ENCODE results near the gene PRKAG2. TPM values are rescaled to one million over a fixed set of nuclear protein-coding genes. Genes with fewer than 3 reads are reported as not detected.

The PRKAG2 gene
- total RNA-seq, 1 experiment from 2014 or later = 23.9 TPM

DNA sequence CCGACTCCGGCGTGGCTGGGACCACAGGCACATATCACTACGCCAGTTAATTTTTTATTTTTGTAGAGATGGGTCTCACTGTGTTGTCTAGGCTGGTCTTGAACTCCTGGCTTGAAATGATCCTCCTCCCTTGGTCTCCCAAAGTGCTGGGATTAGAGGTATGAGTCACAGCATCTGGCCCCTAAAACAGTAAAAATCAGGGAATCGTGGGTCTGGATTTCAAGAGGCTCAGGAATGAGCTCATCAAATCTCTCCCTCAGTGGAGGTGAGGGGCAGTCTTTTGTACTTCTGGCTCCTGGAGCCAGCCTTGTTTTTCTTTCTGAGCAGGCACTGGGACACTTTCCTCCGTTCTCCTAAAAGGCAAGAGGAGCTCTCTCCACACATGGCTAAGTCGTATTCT, 325.1 kb downstream of the PRKAG2 start:
- POLR2A ChIA-PET (ENCODE audit: unreplicated experiment) = interaction anchor here (0.5 to 1.2 kb wide), 2 partner anchors 30 to 32 kb away, joined by 3 to 4 read pairs; no protein-coding TSS in a partner anchor
- Histone ChIP-seq H3K27me3 (ENCODE audit: low read length) (no peaks in the 10 kb centered on the region), H3K79me2 (ENCODE audit: low read length) (no peaks in the 10 kb centered on the region), H3K4me3 (ENCODE audit: low read length) (no peak overlapping the region; the same call in 1 of the 2 replicates), H2AFZ (ENCODE audit: low read length) (no peak overlapping the region), H3K4me2 (ENCODE audit: low read length) (peak overlapping the region; percentile 66), H3K4me1 (ENCODE audit: insufficient read depth, low read length) (peaks cover 21% of the 10 kb centered on the region), H3K9me3 (ENCODE audit: low read length) (no peaks in the 10 kb centered on the region), H3F3A (ENCODE audit: low read length, unreplicated experiment) (no peaks in the 10 kb centered on the region), H3K9ac (ENCODE audit: low read length) (no peak overlapping the region), H3K9me2 (replicated peaks; ENCODE audit: low read length) (no peaks in the 10 kb centered on the region), H3K36me3 (ENCODE audit: low read depth, low read length) (no peaks in the 10 kb centered on the region), H4K20me1 (ENCODE audit: low read length) (no peaks in the 10 kb centered on the region), H3K27ac (ENCODE audit: low read length) (no peak overlapping the region)
- ATAC-seq (peak; percentile 5; the same call in 1 of the 2 replicates), DNase-seq (no peak)
- CTCF ChIA-PET = no interaction called here
- no TSS peak for BruUV-seq (replicated peaks)
- no peak for TF ChIP-seq EZH2phosphoT487 (IDR thresholded peaks at IDR 0.05; ENCODE audit: borderline replicate concordance, low read length)
- TF ChIP-seq EZH2 (IDR thresholded peaks at IDR 0.05; ENCODE audit: low read length, unreplicated experiment) = no peak
- TF ChIP-seq, protein P1, sequence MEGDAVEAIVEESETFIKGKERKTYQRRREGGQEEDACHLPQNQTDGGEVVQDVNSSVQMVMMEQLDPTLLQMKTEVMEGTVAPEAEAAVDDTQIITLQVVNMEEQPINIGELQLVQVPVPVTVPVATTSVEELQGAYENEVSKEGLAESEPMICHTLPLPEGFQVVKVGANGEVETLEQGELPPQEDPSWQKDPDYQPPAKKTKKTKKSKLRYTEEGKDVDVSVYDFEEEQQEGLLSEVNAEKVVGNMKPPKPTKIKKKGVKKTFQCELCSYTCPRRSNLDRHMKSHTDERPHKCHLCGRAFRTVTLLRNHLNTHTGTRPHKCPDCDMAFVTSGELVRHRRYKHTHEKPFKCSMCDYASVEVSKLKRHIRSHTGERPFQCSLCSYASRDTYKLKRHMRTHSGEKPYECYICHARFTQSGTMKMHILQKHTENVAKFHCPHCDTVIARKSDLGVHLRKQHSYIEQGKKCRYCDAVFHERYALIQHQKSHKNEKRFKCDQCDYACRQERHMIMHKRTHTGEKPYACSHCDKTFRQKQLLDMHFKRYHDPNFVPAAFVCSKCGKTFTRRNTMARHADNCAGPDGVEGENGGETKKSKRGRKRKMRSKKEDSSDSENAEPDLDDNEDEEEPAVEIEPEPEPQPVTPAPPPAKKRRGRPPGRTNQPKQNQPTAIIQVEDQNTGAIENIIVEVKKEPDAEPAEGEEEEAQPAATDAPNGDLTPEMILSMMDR (conservative IDR thresholded peaks at IDR 0.05; ENCODE audit: low read depth, low read length) = no peak
- intact Hi-C loops (cut with micrococcal nuclease) = no loop called here

DNA sequence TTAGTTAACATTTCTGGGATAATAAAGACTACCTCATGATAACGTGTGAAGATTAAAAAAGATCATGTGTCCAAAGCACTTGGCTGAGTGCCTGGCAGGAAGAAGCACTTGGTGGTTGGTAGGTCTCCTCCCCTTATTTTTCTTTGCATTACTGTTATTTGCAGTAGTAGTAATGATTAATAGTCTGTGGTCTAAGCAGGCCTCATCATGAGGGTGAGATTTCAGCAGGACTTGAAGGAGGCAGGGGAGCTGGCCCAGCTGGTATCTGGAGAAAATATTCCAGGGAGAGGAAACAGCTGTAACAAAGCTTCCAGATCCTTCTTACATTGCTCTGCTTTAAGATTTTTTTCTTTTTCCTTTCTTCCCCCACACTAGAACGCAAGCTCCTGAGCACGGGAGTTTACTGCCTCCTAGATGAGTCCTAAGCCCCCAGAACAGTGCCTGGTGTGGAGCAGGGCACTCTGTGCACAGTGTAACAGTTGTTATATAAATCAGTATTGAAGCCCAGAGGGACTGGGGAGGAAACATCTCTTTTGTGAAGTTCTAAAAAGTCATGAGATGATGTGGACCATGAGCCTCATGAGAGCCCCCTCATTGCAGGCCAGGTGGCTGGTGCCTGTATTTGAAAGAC, 326.1 kb downstream of the PRKAG2 start:
- Histone ChIP-seq H3K4me3 (ENCODE audit: low read length) (no peak overlapping the region), H3K4me2 (ENCODE audit: low read length) (no peak overlapping the region), H3K27me3 (ENCODE audit: low read length) (no peaks in the 10 kb centered on the region), H3K4me1 (ENCODE audit: insufficient read depth, low read length) (peaks cover 21% of the 10 kb centered on the region), H3K36me3 (ENCODE audit: low read depth, low read length) (no peaks in the 10 kb centered on the region), H3K27ac (ENCODE audit: low read length) (no peak overlapping the region), H3F3A (ENCODE audit: low read length, unreplicated experiment) (no peaks in the 10 kb centered on the region), H3K9me2 (replicated peaks; ENCODE audit: low read length) (no peaks in the 10 kb centered on the region), H3K9ac (ENCODE audit: low read length) (no peak overlapping the region), H4K20me1 (ENCODE audit: low read length) (no peaks in the 10 kb centered on the region), H3K79me2 (ENCODE audit: low read length) (no peaks in the 10 kb centered on the region), H2AFZ (ENCODE audit: low read length) (no peak overlapping the region), H3K9me3 (ENCODE audit: low read length) (no peaks in the 10 kb centered on the region)
- DNase-seq (peak; percentile 59), ATAC-seq (no peak)
- CTCF ChIA-PET = no interaction called here
- POLR2A ChIA-PET (ENCODE audit: unreplicated experiment) = interaction anchor here (1.2 kb wide), 1 partner anchor 31 kb away, joined by 4 read pairs; no protein-coding TSS in a partner anchor
- TF ChIP-seq, protein P1 (conservative IDR thresholded peaks at IDR 0.05; ENCODE audit: low read depth, low read length) = no peak
- TF ChIP-seq EZH2 (IDR thresholded peaks at IDR 0.05; ENCODE audit: low read length, unreplicated experiment) (no peak), EZH2phosphoT487 (IDR thresholded peaks at IDR 0.05; ENCODE audit: borderline replicate concordance, low read length) (no peak)
- BruUV-seq (replicated peaks) = no TSS peak
- intact Hi-C loops (cut with micrococcal nuclease) = no loop called here

DNA sequence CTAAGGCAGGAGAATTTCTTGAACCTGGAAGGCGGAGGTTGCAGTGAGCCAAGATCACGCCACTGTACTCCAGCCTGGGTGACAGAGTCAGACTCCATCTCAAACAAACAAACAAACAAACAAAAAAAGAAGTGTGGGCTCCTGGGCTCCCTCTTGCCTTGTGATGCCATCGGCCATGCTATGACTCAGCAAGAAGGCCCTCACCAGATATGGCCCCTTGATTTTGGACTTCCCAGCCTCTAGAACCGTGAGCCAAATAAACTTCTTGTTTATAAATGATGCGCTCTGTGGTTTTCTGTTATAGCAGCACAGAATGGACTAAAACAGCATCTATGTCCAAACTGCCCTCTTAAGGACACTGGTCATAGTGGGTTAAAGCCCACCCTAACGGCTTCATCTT, 327.3 kb downstream of the PRKAG2 start:
- intact Hi-C loops (cut with micrococcal nuclease) = no loop called here
- Histone ChIP-seq H3K27ac (ENCODE audit: low read length) (no peak overlapping the region), H3K9me2 (replicated peaks; ENCODE audit: low read length) (no peaks in the 10 kb centered on the region), H3K36me3 (ENCODE audit: low read depth, low read length) (no peaks in the 10 kb centered on the region), H3K9me3 (ENCODE audit: low read length) (no peaks in the 10 kb centered on the region), H3K79me2 (ENCODE audit: low read length) (no peaks in the 10 kb centered on the region), H3K4me3 (ENCODE audit: low read length) (no peak overlapping the region), H3K27me3 (ENCODE audit: low read length) (no peaks in the 10 kb centered on the region), H4K20me1 (ENCODE audit: low read length) (no peaks in the 10 kb centered on the region), H3F3A (ENCODE audit: low read length, unreplicated experiment) (no peaks in the 10 kb centered on the region), H3K9ac (ENCODE audit: low read length) (no peak overlapping the region), H3K4me1 (ENCODE audit: insufficient read depth, low read length) (peaks cover 21% of the 10 kb centered on the region), H2AFZ (ENCODE audit: low read length) (no peak overlapping the region), H3K4me2 (ENCODE audit: low read length) (no peak overlapping the region)
- no peak for TF ChIP-seq EZH2 (IDR thresholded peaks at IDR 0.05; ENCODE audit: low read length, unreplicated experiment)
- TF ChIP-seq EZH2phosphoT487 (IDR thresholded peaks at IDR 0.05; ENCODE audit: borderline replicate concordance, low read length) = no peak
- TF ChIP-seq, protein P1 (conservative IDR thresholded peaks at IDR 0.05; ENCODE audit: low read depth, low read length) = no peak
- DNase-seq = no peak
- ChIA-PET CTCF (no interaction called here), POLR2A (ENCODE audit: unreplicated experiment) (no interaction called here)
- no peak for ATAC-seq
- no TSS peak for BruUV-seq (replicated peaks)

All from PC-3 (cell line).